T-cell (primary cell): ENCODE results near the gene RGS7. TPM values are rescaled to one million over a fixed set of nuclear protein-coding genes. Genes with fewer than 3 reads are reported as not detected.

ENCODE experiments used
- ATAC-seq, 4 experiments: fragments of 200-7000 bp in 3 of 4; fragments of 150-1000 bp in 1 of 4; cut with Tn5 transposase; replicated peaks in 1 of 4; 1 replicate in 3 of 4; 2 replicates in 1 of 4; pipeline ENCODE4 v1.10.0; 2021; ENCODE audit warnings: moderate library complexity in 3 of 4, mild to moderate bottlenecking in 2 of 4, moderate number of reproducible peaks in 1 of 4
- CTCF ChIA-PET, 2 donors: fragments of 300-600 bp; sonication (Branson Sonifier 250); formaldehyde crosslinking; loops; one replicate each; lab custom pipeline; 2022; ENCODE audit warnings: antibody characterized with exemption in 2 of 2; lab: Charles Lee
- POLR2A ChIA-PET, 2 donors: fragments of 300-600 bp; sonication (Branson Sonifier 250); formaldehyde crosslinking; loops; one replicate each; lab custom pipeline; 2022; ENCODE audit warnings: antibody characterized with exemption in 2 of 2; lab: Charles Lee
- DNase-seq, 35 experiments: peaks; one replicate each; pipeline versions ENCODE4 v3.0.0 to v3.0.0-alpha.2; 2013 to 2023
- H3K27ac ChIP-seq: one replicate; pipeline ENCODE4 v1.5.1; 2013; ENCODE audit warnings: low read length
- H3K27me3 ChIP-seq, 2 experiments: replicated peaks in 1 of 2; 1 replicate in 1 of 2; 2 replicates in 1 of 2; pipeline versions ENCODE4 v1.6.1 to v1.7.0; 2013; ENCODE audit warnings: low read length in 1 of 2, mixed read lengths in 1 of 2; ENCODE audit not compliant: control insufficient read depth in 2 of 2, insufficient read depth in 2 of 2; ENCODE audit errors: extremely low read depth in 1 of 2
- H3K36me3 ChIP-seq, 2 donors: 1 replicate in 1 of 2; 2 replicates in 1 of 2; pipeline versions ENCODE4 v1.6.1 to v1.7.0; 2013; ENCODE audit warnings: low read length in 1 of 2; ENCODE audit not compliant: control insufficient read depth in 2 of 2, insufficient read depth in 1 of 2; ENCODE audit errors: extremely low read depth in 1 of 2
- H3K4me1 ChIP-seq, 2 experiments: 1 replicate in 1 of 2; 2 replicates in 1 of 2; pipeline versions ENCODE4 v1.6.1 to v1.7.0; 2013; ENCODE audit warnings: low read length in 2 of 2, mixed read lengths in 1 of 2; ENCODE audit not compliant: insufficient read depth in 2 of 2, control insufficient read depth in 1 of 2; ENCODE audit errors: extremely low read depth in 1 of 2
- H3K4me3 ChIP-seq, 2 donors: 1 replicate in 1 of 2; 2 replicates in 1 of 2; pipeline versions ENCODE4 v1.5.1 to v1.7.0; 2013; ENCODE audit warnings: mild to moderate bottlenecking in 2 of 2, low read length in 1 of 2, moderate library complexity in 1 of 2; ENCODE audit not compliant: control insufficient read depth in 1 of 2; ENCODE audit errors: extremely low read depth in 1 of 2
- H3K9me3 ChIP-seq: 2 replicates; pipeline ENCODE4 v1.7.0; 2013
- H3K27ac Mint-ChIP-seq, 2 donors: one replicate each; pipeline ENCODE4 v1.8.0; 2020 to 2021; ENCODE audit warnings: mild to moderate bottlenecking in 2 of 2, mixed read lengths in 2 of 2
- H3K27me3 Mint-ChIP-seq, 2 donors: one replicate each; pipeline ENCODE4 v1.8.0; 2021 to 2022; ENCODE audit warnings: mixed read lengths in 2 of 2
- H3K36me3 Mint-ChIP-seq: one replicate; pipeline ENCODE4 v1.8.0; 2021; ENCODE audit warnings: mixed read lengths
- H3K4me1 Mint-ChIP-seq, 3 donors: one replicate each; pipeline ENCODE4 v1.8.0; 2020 to 2022; ENCODE audit warnings: mixed read lengths in 3 of 3, mild to moderate bottlenecking in 1 of 3
- H3K4me3 Mint-ChIP-seq, 3 donors: one replicate each; pipeline ENCODE4 v1.8.0; 2020 to 2022; ENCODE audit warnings: mild to moderate bottlenecking in 3 of 3, mixed read lengths in 3 of 3, moderate library complexity in 3 of 3
- H3K9me3 Mint-ChIP-seq, 3 donors: one replicate each; pipeline ENCODE4 v1.8.0; 2020 to 2022; ENCODE audit warnings: mixed read lengths in 3 of 3
- WGBS: methylation state at CpG from one replicate; pipeline ENCODE4 v1.1.5; 2013; ENCODE audit warnings: missing lambda C conversion rate; ENCODE audit not compliant: insufficient coverage; 5-methylcytosine and 5-hydroxymethylcytosine counted together
- total RNA-seq, 35 experiments: library from RNA in 6 of 35; stranded (reverse) in 6 of 35; fragments of 120-200 nt in 1 of 35; gene quantifications; one replicate each; pipeline versions ENCODE4 v1.2.1 to v1.2.4 and lab custom pipeline; 2013 to 2026

RGS7 gene
- total RNA-seq, 5 donors from 2014 or later (not counting 1 experiment from before 2014, with no cell fraction given), result not detected

DNA sequence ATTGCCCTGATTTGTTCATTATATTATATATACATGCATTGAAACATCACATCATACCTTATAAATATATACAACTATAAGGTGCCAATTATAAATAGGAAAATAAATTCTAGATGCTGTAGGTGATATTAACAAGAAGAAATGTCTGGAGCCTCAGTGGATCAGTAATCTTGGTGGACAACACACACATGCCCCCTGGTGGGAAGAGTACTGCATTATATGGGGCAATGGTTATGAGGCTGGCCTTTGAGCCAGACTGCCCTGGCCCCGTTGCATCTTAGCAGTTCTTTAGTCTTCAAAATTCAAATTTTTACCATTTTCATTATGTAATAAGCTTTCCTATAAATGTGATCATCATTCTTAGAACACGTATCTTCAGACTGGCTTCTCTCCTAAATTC, 410.1 kb downstream of the RGS7 start:
- no peaks in the 10 kb centered on the region for H3K4me1 ChIP-seq
- H3K9me3 Mint-ChIP-seq, result no peaks in the 10 kb centered on the region
- no peaks in the 10 kb centered on the region for H3K4me1 Mint-ChIP-seq
- ATAC-seq (no peak), DNase-seq (peak in 1 of 35 experiments; percentile 1)
- no peak overlapping the region for H3K27ac ChIP-seq
- 100% methylated on average over 1 of the region's 2 CpGs for WGBS
- H3K4me3 Mint-ChIP-seq, result no peak overlapping the region
- CTCF ChIA-PET, result no interaction called here
- H3K27me3 ChIP-seq, result no peaks in the 10 kb centered on the region
- no peak overlapping the region for H3K4me3 ChIP-seq
- H3K36me3 ChIP-seq, result no peaks in the 10 kb centered on the region
- H3K27ac Mint-ChIP-seq, result no peak overlapping the region
- no peaks in the 10 kb centered on the region for H3K36me3 Mint-ChIP-seq
- H3K9me3 ChIP-seq, result no peaks in the 10 kb centered on the region
- H3K27me3 Mint-ChIP-seq, result peaks cover 0 to 2% of the 10 kb centered on the region in 2 donors
- POLR2A ChIA-PET, result no interaction called here

DNA sequence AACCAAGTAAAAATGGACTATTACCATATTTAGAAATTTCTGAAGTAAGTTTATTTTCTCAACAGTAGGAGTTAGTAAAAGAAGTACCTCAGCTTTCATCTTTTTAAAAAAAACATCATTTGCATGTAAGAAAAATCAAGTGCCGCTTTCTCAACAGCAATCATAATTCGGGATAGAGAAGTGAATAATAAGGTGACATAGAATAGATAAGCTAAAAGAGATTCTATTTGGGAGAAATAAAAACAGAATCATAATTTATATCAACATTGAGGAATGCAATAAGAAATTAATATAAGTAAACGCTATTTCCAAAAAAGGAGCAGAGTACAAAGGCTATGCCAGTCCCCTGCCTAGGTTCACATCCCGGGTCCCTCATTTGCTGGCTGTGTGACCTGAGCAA, 414.1 kb downstream of the RGS7 start:
- ChIA-PET POLR2A (no interaction called here), CTCF (no interaction called here)
- H3K9me3 ChIP-seq, result no peaks in the 10 kb centered on the region
- H3K27ac ChIP-seq, result no peak overlapping the region
- DNase-seq (no peak), ATAC-seq (no peak)
- no peaks in the 10 kb centered on the region for H3K36me3 ChIP-seq
- H3K27me3 Mint-ChIP-seq, result no peaks in the 10 kb centered on the region
- H3K36me3 Mint-ChIP-seq, result no peaks in the 10 kb centered on the region
- H3K4me1 Mint-ChIP-seq, result no peaks in the 10 kb centered on the region
- peaks cover 2 to 9% (median 5%) of the 10 kb centered on the region in 3 donors for H3K9me3 Mint-ChIP-seq
- H3K4me1 ChIP-seq, result no peaks in the 10 kb centered on the region
- H3K27ac Mint-ChIP-seq, result no peak overlapping the region
- H3K27me3 ChIP-seq, result no peaks in the 10 kb centered on the region
- no peak overlapping the region for H3K4me3 ChIP-seq
- no peak overlapping the region for H3K4me3 Mint-ChIP-seq
- no CpG with 5 or more reads among the region's 4 CpGs for WGBS

DNA sequence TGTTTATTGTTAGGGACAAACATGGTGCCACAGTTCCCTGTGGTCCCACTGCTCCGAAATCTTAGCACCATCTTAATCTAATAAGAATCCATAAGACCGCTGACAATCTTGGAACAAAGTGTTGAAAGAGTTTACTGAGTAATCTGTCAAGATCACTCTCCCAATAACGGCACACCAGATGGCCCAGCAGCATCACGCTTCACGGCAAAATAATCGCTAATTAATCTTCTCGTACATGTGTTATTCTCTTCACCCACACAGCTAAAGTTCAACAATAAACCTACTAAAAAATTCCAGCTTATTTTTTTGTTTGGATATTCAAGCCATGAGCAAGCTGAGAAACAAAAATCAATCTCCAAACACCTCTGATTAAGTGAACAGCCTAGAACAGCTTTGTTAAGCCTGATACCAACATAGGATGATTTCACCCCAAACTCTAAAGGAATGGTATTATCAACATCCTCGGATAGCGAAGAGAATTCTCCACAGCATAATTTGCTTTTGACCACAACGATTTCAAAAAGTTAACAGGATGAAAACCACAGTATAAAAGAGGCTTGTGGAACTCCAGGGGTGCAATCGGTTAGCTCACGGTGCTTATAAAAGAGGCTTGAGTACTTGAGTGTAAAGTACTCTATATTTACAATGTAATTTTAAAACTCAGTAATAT, 415.2 kb downstream of the RGS7 start:
- Histone ChIP-seq H3K4me3 (no peak overlapping the region), H3K27me3 (no peaks in the 10 kb centered on the region), H3K4me1 (no peaks in the 10 kb centered on the region), H3K27ac (no peak overlapping the region), H3K36me3 (no peaks in the 10 kb centered on the region), H3K9me3 (peaks cover 2% of the 10 kb centered on the region)
- WGBS, result 96% methylated on average over 5 of the region's 12 CpGs
- POLR2A ChIA-PET, result no interaction called here
- Mint-ChIP-seq H3K4me3 (no peak overlapping the region), H3K36me3 (no peaks in the 10 kb centered on the region), H3K27me3 (no peaks in the 10 kb centered on the region), H3K9me3 (peaks cover 11 to 17% (median 13%) of the 10 kb centered on the region in 3 donors), H3K27ac (no peak overlapping the region), H3K4me1 (no peaks in the 10 kb centered on the region)
- CTCF ChIA-PET, result no interaction called here
- ATAC-seq, result no peak
- DNase-seq, result no peak

DNA sequence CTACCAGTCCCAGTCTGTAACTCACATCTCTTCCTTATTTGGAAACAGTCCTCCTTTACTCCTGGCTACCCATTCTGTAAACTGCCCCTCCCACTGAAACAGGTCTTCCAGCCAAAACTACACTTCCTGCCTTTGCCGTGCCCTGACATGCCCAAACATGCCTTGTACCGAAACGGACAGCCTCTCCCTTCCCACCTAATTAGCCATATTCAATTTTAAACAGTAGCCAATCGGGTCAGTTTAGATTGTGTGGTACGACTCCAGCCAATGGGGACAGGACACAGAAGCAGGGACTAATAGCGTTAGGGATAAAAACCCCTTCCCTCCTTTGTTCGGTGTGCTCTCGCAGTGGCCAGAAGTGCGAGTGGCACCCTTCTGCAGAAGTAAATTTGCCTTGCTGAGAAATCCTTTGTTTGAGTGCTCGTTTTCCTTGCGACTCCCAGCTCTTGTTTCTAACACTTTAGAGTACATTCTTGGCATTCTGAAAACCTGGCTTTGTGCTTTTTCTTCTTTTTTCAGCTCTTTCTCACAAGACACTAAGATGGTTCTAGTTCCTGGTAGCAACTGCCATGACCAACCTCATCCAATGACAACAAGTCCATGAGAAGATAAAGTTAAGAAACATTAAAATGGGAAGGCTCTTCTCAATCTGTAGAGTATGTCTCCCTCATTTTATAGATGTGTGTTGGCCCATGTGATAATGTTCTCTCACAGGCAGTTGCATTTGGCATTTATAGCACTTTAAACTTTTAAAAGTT, 419.9 kb downstream of the RGS7 start:
- no peak overlapping the region for H3K4me3 Mint-ChIP-seq
- POLR2A ChIA-PET, result no interaction called here
- H3K36me3 ChIP-seq, result no peaks in the 10 kb centered on the region
- H3K27me3 Mint-ChIP-seq, result no peaks in the 10 kb centered on the region
- no peaks in the 10 kb centered on the region for H3K4me1 ChIP-seq
- H3K27ac Mint-ChIP-seq, result no peak overlapping the region
- peaks cover 14 to 27% (median 20%) of the 10 kb centered on the region in 3 donors for H3K9me3 Mint-ChIP-seq
- CTCF ChIA-PET, result no interaction called here
- no peak overlapping the region for H3K27ac ChIP-seq
- WGBS, result 87% methylated on average over 10 of the region's 11 CpGs
- no peaks in the 10 kb centered on the region for H3K4me1 Mint-ChIP-seq
- ATAC-seq (no peak), DNase-seq (no peak)
- no peaks in the 10 kb centered on the region for H3K36me3 Mint-ChIP-seq
- H3K9me3 ChIP-seq, result peaks cover 2% of the 10 kb centered on the region
- no peak overlapping the region for H3K4me3 ChIP-seq
- no peaks in the 10 kb centered on the region for H3K27me3 ChIP-seq

DNA sequence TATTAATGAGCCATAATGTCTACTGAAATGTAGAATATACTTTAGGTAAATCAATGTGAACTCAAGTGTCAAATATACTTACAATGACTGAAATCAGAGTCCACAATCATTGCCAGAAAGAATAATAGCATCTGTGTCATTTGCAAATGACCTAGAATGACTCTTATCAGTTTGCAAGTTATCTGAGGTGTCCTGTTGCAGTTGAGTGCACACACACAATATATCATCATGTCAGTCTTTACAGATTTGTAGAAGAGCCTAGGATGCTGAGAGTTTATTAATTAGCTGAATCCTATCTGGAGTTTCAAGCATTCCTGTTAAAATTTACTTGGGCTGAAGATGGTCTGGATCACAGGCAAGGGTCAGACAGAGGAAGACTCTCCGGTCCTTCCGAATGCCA, 421.1 kb downstream of the RGS7 start:
- CTCF ChIA-PET, result no interaction called here

DNA sequence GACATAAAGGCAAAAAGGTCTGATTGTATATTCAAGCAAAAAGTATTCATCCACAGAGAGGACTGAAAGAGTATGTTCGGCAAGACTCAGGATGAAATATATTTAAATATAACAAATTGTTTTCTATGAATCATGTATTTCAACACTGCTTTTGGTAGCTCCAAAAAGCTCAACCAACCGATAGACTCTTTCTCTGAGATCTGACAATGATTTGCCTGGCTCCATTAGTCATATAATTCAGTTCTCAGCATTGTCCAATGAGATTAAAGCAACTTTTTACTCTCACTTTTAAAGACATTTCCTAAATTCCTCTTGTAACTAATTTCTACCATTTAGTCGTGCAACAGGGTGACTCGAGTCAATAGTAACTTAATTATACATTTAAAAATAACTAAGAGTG, 426.0 kb downstream of the RGS7 start:
- no peaks in the 10 kb centered on the region for H3K27me3 ChIP-seq
- H3K27ac Mint-ChIP-seq, result no peak overlapping the region
- ChIA-PET POLR2A (no interaction called here), CTCF (no interaction called here)
- no peaks in the 10 kb centered on the region for H3K9me3 ChIP-seq
- no peaks in the 10 kb centered on the region for H3K27me3 Mint-ChIP-seq
- WGBS, result 71% methylated on average over 1 of the region's 4 CpGs
- ATAC-seq (no peak), DNase-seq (no peak)
- H3K4me1 ChIP-seq, result no peaks in the 10 kb centered on the region
- H3K4me1 Mint-ChIP-seq, result no peaks in the 10 kb centered on the region
- no peak overlapping the region for H3K4me3 ChIP-seq
- H3K27ac ChIP-seq, result no peak overlapping the region
- peaks cover 5 to 10% (median 6%) of the 10 kb centered on the region in 3 donors for H3K9me3 Mint-ChIP-seq
- H3K36me3 ChIP-seq, result no peaks in the 10 kb centered on the region
- H3K4me3 Mint-ChIP-seq, result no peak overlapping the region
- H3K36me3 Mint-ChIP-seq, result no peaks in the 10 kb centered on the region

More for the DNA sequence above, 421.1 kb downstream of the RGS7 start:
- H3K27ac Mint-ChIP-seq, result no peak overlapping the region
- POLR2A ChIA-PET, result no interaction called here
- H3K36me3 Mint-ChIP-seq, result no peaks in the 10 kb centered on the region
- H3K27me3 Mint-ChIP-seq, result no peaks in the 10 kb centered on the region
- peaks cover 14 to 29% (median 21%) of the 10 kb centered on the region in 3 donors for H3K9me3 Mint-ChIP-seq
- WGBS, result 100% methylated on average over 2 of the region's 2 CpGs
- no peak for ATAC-seq
- Histone ChIP-seq H3K4me3 (no peak overlapping the region), H3K36me3 (no peaks in the 10 kb centered on the region), H3K27ac (no peak overlapping the region), H3K4me1 (no peaks in the 10 kb centered on the region), H3K27me3 (no peaks in the 10 kb centered on the region), H3K9me3 (peaks cover 2% of the 10 kb centered on the region)
- H3K4me3 Mint-ChIP-seq, result no peak overlapping the region
- no peak for DNase-seq
- no peaks in the 10 kb centered on the region for H3K4me1 Mint-ChIP-seq
